ENCODE measurements around the gene ANKRD30B. TPM values are rescaled to one million over a fixed set of nuclear protein-coding genes. Genes with fewer than 3 reads are reported as not detected.
"Not testable (repeated sequence)": the region's sequence is repeated elsewhere in the genome, so short reads cannot be mapped to it uniquely, and the experiment has no call there.

ANKRD30B gene
- total RNA-seq, 1 experiment from 2014 or later = not detected

GRCh38 chr18:14769381-14769780, 21.4 kb downstream of the ANKRD30B start:
- CTCF ChIA-PET = no interaction called here
- H3K9me3 Mint-ChIP-seq (ENCODE audit: low read depth, unreplicated experiment) = peaks cover 10% of the 10 kb centered on the region
- TF ChIP-seq CTCF (IDR thresholded peaks at IDR 0.05; ENCODE audit: unreplicated experiment) = no peak
- H3K4me3 Mint-ChIP-seq (ENCODE audit: low read depth, unreplicated experiment) = no peak overlapping the region
- H3K27me3 Mint-ChIP-seq (ENCODE audit: unreplicated experiment) = no peaks in the 10 kb centered on the region
- DNase-seq = no peak
- H3K36me3 Mint-ChIP-seq (ENCODE audit: insufficient read depth, unreplicated experiment) = peaks cover 3% of the 10 kb centered on the region
- BruUV-seq (replicated peaks) = no TSS peak
- intact Hi-C loops (cut with micrococcal nuclease; ENCODE audit: unreplicated experiment) = no loop called here
- no peak overlapping the region for H3K27ac Mint-ChIP-seq (ENCODE audit: unreplicated experiment)
- H3K4me1 Mint-ChIP-seq (ENCODE audit: low read depth, unreplicated experiment) = no peaks in the 10 kb centered on the region

GRCh38 chr18:14776801-14777200, 28.8 kb downstream of the ANKRD30B start:
- intact Hi-C loops (cut with micrococcal nuclease; ENCODE audit: unreplicated experiment) = no loop called here
- Mint-ChIP-seq H3K27ac (ENCODE audit: unreplicated experiment) (no peak overlapping the region), H3K9me3 (ENCODE audit: low read depth, unreplicated experiment) (peaks cover 6% of the 10 kb centered on the region), H3K4me3 (ENCODE audit: low read depth, unreplicated experiment) (no peak overlapping the region), H3K4me1 (ENCODE audit: low read depth, unreplicated experiment) (no peaks in the 10 kb centered on the region), H3K27me3 (ENCODE audit: unreplicated experiment) (no peaks in the 10 kb centered on the region), H3K36me3 (ENCODE audit: insufficient read depth, unreplicated experiment) (no peaks in the 10 kb centered on the region)
- BruUV-seq (replicated peaks) = no TSS peak
- no peak for TF ChIP-seq CTCF (IDR thresholded peaks at IDR 0.05; ENCODE audit: unreplicated experiment)
- DNase-seq = no peak
- CTCF ChIA-PET = no interaction called here

- no TSS peak for BruUV-seq (replicated peaks)
- Mint-ChIP-seq H3K4me3 (ENCODE audit: low read depth, unreplicated experiment) (no peak overlapping the region), H3K4me1 (ENCODE audit: low read depth, unreplicated experiment) (no peaks in the 10 kb centered on the region), H3K9me3 (ENCODE audit: low read depth, unreplicated experiment) (peaks cover 6% of the 10 kb centered on the region), H3K27me3 (ENCODE audit: unreplicated experiment) (no peaks in the 10 kb centered on the region), H3K36me3 (ENCODE audit: insufficient read depth, unreplicated experiment) (no peaks in the 10 kb centered on the region), H3K27ac (ENCODE audit: unreplicated experiment) (no peak overlapping the region)
- no peak for DNase-seq
- intact Hi-C loops (cut with micrococcal nuclease; ENCODE audit: unreplicated experiment) = no loop called here
- TF ChIP-seq CTCF (IDR thresholded peaks at IDR 0.05; ENCODE audit: unreplicated experiment) = no peak
- CTCF ChIA-PET = no interaction called here
Observed at GRCh38 chr18:14781671-14782070, 33.7 kb downstream of the ANKRD30B start.

GRCh38 chr18:14784133-14784532, 36.2 kb downstream of the ANKRD30B start:
- no TSS peak for BruUV-seq (replicated peaks)
- H3K4me1 Mint-ChIP-seq (ENCODE audit: low read depth, unreplicated experiment) = no peaks in the 10 kb centered on the region
- CTCF ChIA-PET = no interaction called here
- no peak for TF ChIP-seq CTCF (IDR thresholded peaks at IDR 0.05; ENCODE audit: unreplicated experiment)
- DNase-seq = no peak
- H3K27ac Mint-ChIP-seq (ENCODE audit: unreplicated experiment) = no peak overlapping the region
- intact Hi-C loops (cut with micrococcal nuclease; ENCODE audit: unreplicated experiment) = no loop called here
- H3K9me3 Mint-ChIP-seq (ENCODE audit: low read depth, unreplicated experiment) = peaks cover 3% of the 10 kb centered on the region
- no peaks in the 10 kb centered on the region for H3K36me3 Mint-ChIP-seq (ENCODE audit: insufficient read depth, unreplicated experiment)
- no peak overlapping the region for H3K4me3 Mint-ChIP-seq (ENCODE audit: low read depth, unreplicated experiment)
- no peaks in the 10 kb centered on the region for H3K27me3 Mint-ChIP-seq (ENCODE audit: unreplicated experiment)

- H3K9me3 Mint-ChIP-seq (ENCODE audit: low read depth, unreplicated experiment); H3K27ac Mint-ChIP-seq (ENCODE audit: unreplicated experiment); H3K36me3 Mint-ChIP-seq (ENCODE audit: insufficient read depth, unreplicated experiment); BruUV-seq (replicated peaks); DNase-seq; intact Hi-C loops (cut with micrococcal nuclease; ENCODE audit: unreplicated experiment); H3K4me1 Mint-ChIP-seq (ENCODE audit: low read depth, unreplicated experiment); H3K4me3 Mint-ChIP-seq (ENCODE audit: low read depth, unreplicated experiment); CTCF ChIA-PET; H3K27me3 Mint-ChIP-seq (ENCODE audit: unreplicated experiment): not testable (repeated sequence)
Observed at GRCh38 chr18:14796876-14797275, 48.9 kb downstream of the ANKRD30B start.

GRCh38 chr18:14797969-14798764, 50.2 kb downstream of the ANKRD30B start:
- H3K36me3 Mint-ChIP-seq (ENCODE audit: insufficient read depth, unreplicated experiment); H3K9me3 Mint-ChIP-seq (ENCODE audit: low read depth, unreplicated experiment); H3K27me3 Mint-ChIP-seq (ENCODE audit: unreplicated experiment); CTCF ChIA-PET; H3K4me1 Mint-ChIP-seq (ENCODE audit: low read depth, unreplicated experiment); H3K27ac Mint-ChIP-seq (ENCODE audit: unreplicated experiment); BruUV-seq (replicated peaks); intact Hi-C loops (cut with micrococcal nuclease; ENCODE audit: unreplicated experiment); H3K4me3 Mint-ChIP-seq (ENCODE audit: low read depth, unreplicated experiment): not testable (repeated sequence)
- peak; percentile 15 for DNase-seq

GRCh38 chr18:14811081-14811480, 63.1 kb downstream of the ANKRD30B start:
- H3K36me3 Mint-ChIP-seq (ENCODE audit: insufficient read depth, unreplicated experiment); CTCF ChIA-PET; BruUV-seq (replicated peaks); H3K4me1 Mint-ChIP-seq (ENCODE audit: low read depth, unreplicated experiment); DNase-seq; H3K4me3 Mint-ChIP-seq (ENCODE audit: low read depth, unreplicated experiment); intact Hi-C loops (cut with micrococcal nuclease; ENCODE audit: unreplicated experiment); H3K27me3 Mint-ChIP-seq (ENCODE audit: unreplicated experiment); H3K27ac Mint-ChIP-seq (ENCODE audit: unreplicated experiment); H3K9me3 Mint-ChIP-seq (ENCODE audit: low read depth, unreplicated experiment): not testable (repeated sequence)

Data from Calu3 (cell line).